A549 (cell line): Measurements from ENCODE around the gene METTL17. TPM values are rescaled to one million over a fixed set of nuclear protein-coding genes. Genes with fewer than 3 reads are reported as not detected.

Experiments used
- ATAC-seq, 2 experiments: fragments of 200-7000 bp in 1 of 2; fragments of >200 bp in 1 of 2; cut with Nextera tagmentation in 1 of 2; cut with Tn5 transposase in 1 of 2; 3 replicates each; pipeline versions ENCODE4 v1.8.0 to v1.9.1; 2018 to 2020; ENCODE audit warnings: mild to moderate bottlenecking in 1 of 2, moderate library complexity in 1 of 2
- CTCF ChIA-PET: fragments of 300-600 bp; sonication (Branson Sonifier 250); formaldehyde crosslinking; extraction: SDS; loops from one replicate; lab custom pipeline; 2021; ENCODE audit warnings: antibody characterized with exemption, inconsistent platforms; lab: Yijun Ruan, JAX
- POLR2A ChIA-PET: fragments of 350-600 bp; formaldehyde crosslinking; extraction: SDS; loops from one replicate; lab custom pipeline; 2021; ENCODE audit warnings: antibody characterized with exemption, inconsistent platforms; lab: Yijun Ruan, JAX
- DNase-seq, 2 experiments: peaks; one replicate each; pipeline versions ENCODE4 v3.0.0 to v3.0.0-alpha.2; 2011 to 2016; ENCODE audit warnings: low read depth in 1 of 2, low spot score in 1 of 2
- FAIRE-seq: peaks from 2 replicates; lab custom pipeline; 2011; peaks lifted over from hg19 to GRCh38; lab: Jason Lieb, UNC
- H3K27ac ChIP-seq, 2 experiments: fragments of >200 bp; sonication (Bioruptor Twin); formaldehyde crosslinking; 3 replicates each; pipeline ENCODE4 v1.5.1; 2016 to 2017
- H3K4me1 ChIP-seq: fragments of >200 bp; sonication (Bioruptor Twin); formaldehyde crosslinking; 3 replicates; pipeline ENCODE4 v1.6.1; 2016
- H3K4me2 ChIP-seq: fragments of >200 bp; sonication (Bioruptor Twin); formaldehyde crosslinking; 3 replicates; pipeline ENCODE4 v1.6.1; 2016
- H3K4me3 ChIP-seq: fragments of >200 bp; sonication (Bioruptor Twin); formaldehyde crosslinking; 3 replicates; pipeline ENCODE4 v1.5.1; 2016
- H3K9me3 ChIP-seq: fragments of >200 bp; sonication (Bioruptor Twin); formaldehyde crosslinking; 3 replicates; pipeline ENCODE4 v1.6.1; 2016
- BHLHE40 ChIP-seq: IDR thresholded peaks from 2 replicates; pipeline ENCODE4 v1.6.1; 2012; ENCODE audit warnings: low read depth, low read length, inconsistent platforms
- CBX2 ChIP-seq: fragments of 200-600 bp; sonication (generic); IDR thresholded peaks from 2 replicates; pipeline ENCODE4 v1.6.1; 2016; ENCODE audit warnings: low read depth, mild to moderate bottlenecking, borderline replicate concordance
- CBX8 ChIP-seq: fragments of 200-600 bp; sonication (generic); IDR thresholded peaks from 2 replicates; pipeline ENCODE4 v1.6.1; 2016
- EHMT2 ChIP-seq: fragments of 200-600 bp; sonication (generic); IDR thresholded peaks from 2 replicates; pipeline ENCODE4 v1.6.1; 2016; ENCODE audit warnings: antibody characterized with exemption, low read depth, mild to moderate bottlenecking, moderate library complexity
- ESRRA ChIP-seq: fragments of 150-350 bp; IDR thresholded peaks from 2 replicates; pipeline ENCODE4 v1.6.1; 2014; ENCODE audit warnings: mild to moderate bottlenecking, low read length, borderline replicate concordance
- FOXS1 ChIP-seq: fragments of 250-450 bp; sonication (Bioruptor Pico); IDR thresholded peaks from 2 replicates; pipeline ENCODE4 v1.5.0; 2020; ENCODE audit warnings: mild to moderate bottlenecking, moderate library complexity
- HDAC2 ChIP-seq: fragments of 200-600 bp; sonication (generic); IDR thresholded peaks from 2 replicates; pipeline ENCODE4 v1.6.1; 2016
- HEYL ChIP-seq: fragments of 250-450 bp; sonication (Bioruptor Pico); IDR thresholded peaks from 2 replicates; pipeline ENCODE4 v1.8.0; 2021; ENCODE audit warnings: mild to moderate bottlenecking, moderate library complexity
- HOXB13 ChIP-seq: fragments of 250-450 bp; sonication (Bioruptor Pico); IDR thresholded peaks from 2 replicates; pipeline ENCODE4 v1.5.0; 2020; ENCODE audit warnings: low read depth, mild to moderate bottlenecking, moderate library complexity
- HOXB5 ChIP-seq: fragments of 250-450 bp; sonication (Bioruptor Pico); IDR thresholded peaks from 2 replicates; pipeline ENCODE4 v1.5.0; 2020; ENCODE audit warnings: mild to moderate bottlenecking, moderate library complexity
- JUNB ChIP-seq: fragments of >200 bp; sonication (Bioruptor Twin); formaldehyde crosslinking; IDR thresholded peaks from 2 replicates; pipeline ENCODE4 v1.6.1; 2016
- KDM5A ChIP-seq: fragments of 200-600 bp; sonication (generic); IDR thresholded peaks from 2 replicates; pipeline ENCODE4 v1.6.1; 2016; ENCODE audit warnings: antibody characterized with exemption, mild to moderate bottlenecking
- NPAS2 ChIP-seq: fragments of 250-450 bp; sonication (Bioruptor Pico); IDR thresholded peaks from 2 replicates; pipeline ENCODE4 v1.8.0; 2022; ENCODE audit warnings: mild to moderate bottlenecking, moderate library complexity, borderline replicate concordance
- PHF8 ChIP-seq: fragments of 200-600 bp; sonication (generic); IDR thresholded peaks from 2 replicates; pipeline ENCODE4 v1.6.1; 2016; ENCODE audit warnings: low read depth, mild to moderate bottlenecking, antibody characterized with exemption, moderate library complexity, borderline replicate concordance
- POLR2AphosphoS2 ChIP-seq: conservative IDR thresholded peaks from 2 replicates; pipeline ENCODE4 v1.6.1; 2012; ENCODE audit warnings: low read length, improper control_type of control experiment, inconsistent platforms
- ZFP36 ChIP-seq: fragments of 450-650 bp; IDR thresholded peaks from 2 replicates; pipeline ENCODE4 v1.6.1; 2014; ENCODE audit warnings: borderline replicate concordance; ENCODE audit not compliant: partially characterized antibody
- ZNF302 ChIP-seq: fragments of 250-450 bp; sonication (Bioruptor Pico); IDR thresholded peaks from 2 replicates; pipeline ENCODE4 v1.9.0; 2021; ENCODE audit warnings: inconsistent platforms, mild to moderate bottlenecking, moderate library complexity
- ZSCAN20 ChIP-seq: fragments of 250-450 bp; sonication (Bioruptor Pico); IDR thresholded peaks from 2 replicates; pipeline ENCODE4 v1.8.0; 2022; ENCODE audit warnings: mild to moderate bottlenecking, moderate library complexity
- whole genome bisulfite sequencing: methylation state at CpG from one replicate; pipeline ENCODE4 v1.1.6; 2017; ENCODE audit errors: missing lambda C conversion rate; 5-methylcytosine and 5-hydroxymethylcytosine counted together
- polyA plus RNA-seq, 4 experiments: library from polyadenylated mRNA; depleted of rRNA in 3 of 4; stranded (reverse); fragments of >200 nt; fragmentation: RNase III in 1 of 4; extraction: RNeasy Plus Mini Kit Qiagen cat#74134 plus additional on column Dnase treatment in 1 of 4; gene quantifications; 2 replicates in 3 of 4; 3 replicates in 1 of 4; pipeline ENCODE4 v1.2.3, GENCODE V29; 2011 to 2017
- TF ChIP-seq, protein P1 (sequence below): fragments of >200 bp; sonication (Bioruptor Twin); formaldehyde crosslinking; IDR thresholded peaks from 3 replicates; pipeline ENCODE4 v1.6.1; 2016
- TF ChIP-seq, protein P2 (sequence below): fragments of 450-650 bp; IDR thresholded peaks from 2 replicates; pipeline ENCODE4 v1.6.1; 2014; ENCODE audit warnings: antibody characterized with exemption

The METTL17 gene
- polyA plus RNA-seq, 2 of the 4 experiments (the other 2 are of a cell fraction): 81.4 to 116 TPM

DNA sequence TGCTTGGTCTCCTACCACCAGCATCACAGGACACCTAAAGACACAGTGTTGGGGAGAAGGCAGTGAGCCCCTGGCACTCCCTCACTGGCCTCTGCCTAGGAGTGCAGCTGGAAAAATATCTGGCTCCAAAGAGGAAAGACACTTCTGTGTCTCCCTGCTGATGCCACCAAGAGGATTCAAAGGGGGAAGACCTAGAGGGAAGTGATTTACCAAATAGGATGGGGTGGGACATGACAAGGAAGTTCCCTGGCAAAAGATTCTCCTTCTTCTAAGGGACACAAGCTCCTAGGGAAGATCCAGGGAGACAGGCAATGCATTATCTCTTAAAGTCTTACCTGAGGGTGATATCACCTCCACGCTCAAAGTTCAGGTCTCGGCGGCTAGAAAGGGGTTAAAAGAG is 29.0 kb downstream of the METTL17 start:
- 77% methylated on average over 3 of the region's 3 CpGs for WGBS
- POLR2A ChIA-PET: no interaction called here
- Histone ChIP-seq H3K4me1 (no peaks in the 10 kb centered on the region), H3K27ac (no peak overlapping the region), H3K4me2 (no peak overlapping the region), H3K9me3 (no peaks in the 10 kb centered on the region), H3K4me3 (no peak overlapping the region)
- CTCF ChIA-PET: interaction anchor here (0.7 to 16.3 kb wide), 9 partner anchors 13 to 139 kb away, joined by 3 to 323 read pairs (median 185); partner anchors contain the start of genes RNASE13, RNASE7, SLC39A2 and TMEM253
- ATAC-seq (no peak), DNase-seq (no peak)
- TF ChIP-seq CBX8 (no peak), BHLHE40 (no peak), POLR2AphosphoS2 (no peak), HEYL (CRISPR knock-in tag) (no peak), ZNF302 (no peak), ESRRA (no peak), CBX2 (no peak), HOXB5 (CRISPR knock-in tag) (no peak), NPAS2 (CRISPR knock-in tag) (no peak), ZSCAN20 (no peak), KDM5A (no peak)
- TF ChIP-seq, protein P1, sequence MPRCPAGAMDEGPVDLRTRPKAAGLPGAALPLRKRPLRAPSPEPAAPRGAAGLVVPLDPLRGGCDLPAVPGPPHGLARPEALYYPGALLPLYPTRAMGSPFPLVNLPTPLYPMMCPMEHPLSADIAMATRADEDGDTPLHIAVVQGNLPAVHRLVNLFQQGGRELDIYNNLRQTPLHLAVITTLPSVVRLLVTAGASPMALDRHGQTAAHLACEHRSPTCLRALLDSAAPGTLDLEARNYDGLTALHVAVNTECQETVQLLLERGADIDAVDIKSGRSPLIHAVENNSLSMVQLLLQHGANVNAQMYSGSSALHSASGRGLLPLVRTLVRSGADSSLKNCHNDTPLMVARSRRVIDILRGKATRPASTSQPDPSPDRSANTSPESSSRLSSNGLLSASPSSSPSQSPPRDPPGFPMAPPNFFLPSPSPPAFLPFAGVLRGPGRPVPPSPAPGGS: no peak
- TF ChIP-seq, all 56 proteins: peak for 0
- no peak for FAIRE-seq

DNA sequence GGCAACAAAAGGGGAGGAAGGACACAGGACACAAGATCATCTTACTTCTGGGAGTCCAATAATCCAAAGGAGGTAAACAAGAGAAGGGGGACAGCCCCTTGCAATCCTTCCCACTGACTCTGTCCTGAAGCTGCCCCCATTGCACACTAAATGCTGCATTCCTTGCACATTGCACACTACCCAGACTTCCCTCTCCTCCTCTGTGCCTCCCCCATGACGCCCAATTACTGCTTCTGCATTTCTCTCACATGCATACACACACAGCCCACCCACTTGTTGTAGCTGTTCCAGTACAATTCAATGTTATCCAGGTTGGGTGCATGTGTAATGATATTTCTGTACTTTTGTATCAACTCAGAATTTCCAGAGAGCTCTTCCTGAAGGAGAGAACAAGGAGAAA is 29.6 kb downstream of the METTL17 start:
- TF ChIP-seq JUNB: no peak
- TF ChIP-seq PHF8: no peak
- TF ChIP-seq HOXB13: no peak
- CTCF ChIA-PET: interaction anchor here (0.9 to 16.3 kb wide), 8 partner anchors 12 to 124 kb away, joined by 3 to 323 read pairs (median 198); partner anchors contain the start of genes RNASE13, RNASE7, SLC39A2 and TMEM253
- 21% methylated on average over 1 of the region's 1 CpG for WGBS

DNA sequence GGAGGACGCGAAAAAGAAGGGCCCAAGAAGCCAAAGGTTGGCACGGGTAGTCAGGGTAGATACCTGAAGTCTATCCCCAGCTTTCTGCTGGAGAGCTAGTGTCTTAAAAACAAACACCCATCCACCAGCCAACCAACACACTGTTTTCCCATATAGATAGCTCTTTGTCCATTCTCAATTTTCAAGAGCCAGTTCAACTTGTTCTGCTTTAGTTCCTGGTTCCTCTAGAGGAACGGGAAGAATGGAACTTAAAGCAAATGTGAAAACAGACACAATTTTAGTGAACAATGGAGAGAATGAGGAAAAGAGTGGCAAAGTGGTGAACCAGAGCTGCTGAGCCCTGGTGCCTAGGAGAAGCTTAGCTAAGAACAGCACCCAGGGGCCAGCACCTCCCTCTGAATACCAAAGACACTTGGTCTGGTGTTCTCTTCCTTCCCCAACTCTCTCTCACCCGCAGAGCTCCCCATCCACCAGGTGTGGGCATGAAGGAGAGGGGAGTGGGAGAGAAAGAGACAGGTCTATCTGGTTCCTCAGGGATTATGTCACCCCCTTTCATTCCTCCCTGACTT is 31.3 kb downstream of the METTL17 start:
- H3K4me2 ChIP-seq: no peak overlapping the region
- TF ChIP-seq FOXS1: no peak
- TF ChIP-seq EHMT2: no peak
- no peak for TF ChIP-seq ZFP36
- TF ChIP-seq, protein P2, sequence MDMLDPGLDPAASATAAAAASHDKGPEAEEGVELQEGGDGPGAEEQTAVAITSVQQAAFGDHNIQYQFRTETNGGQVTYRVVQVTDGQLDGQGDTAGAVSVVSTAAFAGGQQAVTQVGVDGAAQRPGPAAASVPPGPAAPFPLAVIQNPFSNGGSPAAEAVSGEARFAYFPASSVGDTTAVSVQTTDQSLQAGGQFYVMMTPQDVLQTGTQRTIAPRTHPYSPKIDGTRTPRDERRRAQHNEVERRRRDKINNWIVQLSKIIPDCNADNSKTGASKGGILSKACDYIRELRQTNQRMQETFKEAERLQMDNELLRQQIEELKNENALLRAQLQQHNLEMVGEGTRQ: no peak
- no peak for TF ChIP-seq HDAC2
- WGBS: 89% methylated on average over 5 of the region's 5 CpGs
- no peak overlapping the region for H3K4me3 ChIP-seq
- FAIRE-seq (no peak), ATAC-seq (no peak), DNase-seq (no peak)
- CTCF ChIA-PET: interaction anchor here (1.0 to 16.3 kb wide), 9 partner anchors 11 to 330 kb away, joined by 3 to 323 read pairs (median 185); partner anchors contain the start of genes RNASE13, RNASE7, SLC39A2 and TMEM253
- H3K9me3 ChIP-seq: no peaks in the 10 kb centered on the region
- POLR2A ChIA-PET: interaction anchor here (1.1 kb wide), 1 partner anchor 83 kb away, joined by 4 read pairs; no protein-coding TSS in a partner anchor
- H3K27ac ChIP-seq: no peak overlapping the region
- H3K4me1 ChIP-seq: 0 out of 3 replicates have a peak, but pooled peaks cover 3% of the 10 kb centered on the region

More for the DNA sequence above, 29.6 kb downstream of the METTL17 start:
- Histone ChIP-seq H3K9me3 (no peaks in the 10 kb centered on the region), H3K27ac (no peak overlapping the region), H3K4me3 (no peak overlapping the region), H3K4me2 (no peak overlapping the region), H3K4me1 (no peaks in the 10 kb centered on the region)
- FAIRE-seq (no peak), DNase-seq (no peak), ATAC-seq (no peak)
- POLR2A ChIA-PET: no interaction called here
